Heart right ventricle (tissue), 16 donors: ENCODE data around the gene CLCC1. TPM values are rescaled to one million over a fixed set of nuclear protein-coding genes. Genes with fewer than 3 reads are reported as not detected.
A peak's percentile ranks its signal among the peaks of the same experiment; 100 is the strongest.

Experiments
- ATAC-seq, 8 donors: fragments of 200-7000 bp; cut with Tn5 transposase; one replicate each; pipeline ENCODE4 v1.9.1; 2020; ENCODE audit warnings: mild to moderate bottlenecking in 8 of 8, moderate library complexity in 8 of 8, moderate number of reproducible peaks in 1 of 8
- DNase-seq, 2 donors: peaks; one replicate each; pipeline ENCODE4 v3.0.0-alpha.2; 2020
- H3K27ac ChIP-seq, 10 donors: fragments of 200-600 bp; sonication (generic) in 2 of 10; one replicate each; pipeline versions ENCODE4 v1.5.0 to v1.8.0; 2020 to 2022; ENCODE audit warnings: mild to moderate bottlenecking in 3 of 10
- H3K27me3 ChIP-seq, 7 donors: fragments of 200-600 bp; one replicate each; pipeline ENCODE4 v1.8.0; 2021 to 2022; ENCODE audit warnings: mild to moderate bottlenecking in 2 of 7
- H3K36me3 ChIP-seq, 9 donors: fragments of 200-600 bp; sonication (generic) in 1 of 9; one replicate each; pipeline versions ENCODE4 v1.5.0 to v1.8.0; 2020 to 2022; ENCODE audit warnings: mild to moderate bottlenecking in 2 of 9
- H3K4me1 ChIP-seq, 9 donors: fragments of 200-600 bp; sonication (generic) in 1 of 9; one replicate each; pipeline versions ENCODE4 v1.5.0 to v1.8.0; 2020 to 2022; ENCODE audit warnings: mild to moderate bottlenecking in 4 of 9
- H3K4me3 ChIP-seq, 10 donors: fragments of 200-600 bp; sonication (generic) in 2 of 10; one replicate each; pipeline versions ENCODE4 v1.5.0 to v1.8.0; 2020 to 2022; ENCODE audit warnings: mild to moderate bottlenecking in 7 of 10, moderate library complexity in 2 of 10
- H3K9me3 ChIP-seq, 11 donors: fragments of 200-600 bp in 10 of 11; sonication (generic) in 2 of 11; one replicate each; pipeline versions ENCODE4 v1.5.0 to v1.8.0; 2013 to 2022; ENCODE audit warnings: mild to moderate bottlenecking in 2 of 11, control low read depth in 1 of 11, moderate library complexity in 1 of 11
- WGBS, 2 donors: extraction: QIAGEN DNeasy Blood & Tissue Kit; methylation state at CpG; one replicate each; pipeline ENCODE4 v1.1.7; 2013; ENCODE audit warnings: inconsistent platforms in 1 of 2; 5-methylcytosine and 5-hydroxymethylcytosine counted together
- intact Hi-C, 10 donors: fragments of 100-400 bp; cut with DNase I; formaldehyde crosslinking; loops; one replicate each; pipeline versions ENCODE4 v1.11.1 to v1.14.2; 2022
- polyA plus RNA-seq, 2 donors: library from polyadenylated mRNA; stranded (reverse); fragments of 200-250 nt; gene quantifications; one replicate each; pipeline ENCODE4 v1.2.3, GENCODE V29; 2013
- total RNA-seq, 10 donors: library from RNA; stranded (reverse); fragmentation: NEBNext Ultra II Directional in 3 of 10; extraction: Animal tissue kit (Norgen Biotek cat#: 25700) in 3 of 10; gene quantifications; one replicate each; pipeline versions ENCODE4 v1.2.1 to v1.2.4, GENCODE V29; 2021 to 2023
- TF ChIP-seq, protein P1 (sequence below), 9 donors: fragments of 200-600 bp; sonication (generic) in 2 of 9; IDR thresholded peaks; one replicate each; pipeline versions ENCODE4 v1.5.0 to v1.8.0; 2021 to 2022; ENCODE audit warnings: antibody characterized with exemption in 9 of 9, mild to moderate bottlenecking in 5 of 9, moderate library complexity in 1 of 9
- donor health status: Arrhythmogenic right ventricular cardiomyopathy.
- donor health status: ischemic (EF 13 %, LVEDD 7.1; RV severe dilation, severe dysfunction).
- donor health status: healthy with polysubstance abuse.
- donor health status: DM: no; HTN: yes; CAD: no.
- donor health status: DM: no; HTN: no; CAD: no.
- donor health status: ischemic (EF 25% LVEDD 6.9; RV normal size, moderate dysfunction).
- donor health status: ischemic (EF 25% LVEDD 5.7; RV mildly dilated, moderate dysfunction).
- donor health status: healthy.
- donor health status: DM: yes; HTN: yes; CAD: no.
- donor health status: Ischemic cardiomyopathy.
- donor health status: ischemic (EF 35%, LVEDD 5.7; RV mildly dilated, moderate dysfunction).
- donor health status: nonischemic (EF 11% LVEDD 7.7; RV severe dilation, severe dysfunction).
- donor health status: DM: yes; HTN: yes; CAD: no.
- donor health status: PGD.
- donor health status: ischemic (EF 29% LVEDD 5.4; RV normal size, mild dysfunction).
- donor health status: nonischemic (EF 23%, LVEDD 6.1; RV moderate dilation, normal function).

The CLCC1 gene
- total and polyA plus RNA-seq, 12 donors: 11.3 to 32.5 (median 27.3) TPM

DNA sequence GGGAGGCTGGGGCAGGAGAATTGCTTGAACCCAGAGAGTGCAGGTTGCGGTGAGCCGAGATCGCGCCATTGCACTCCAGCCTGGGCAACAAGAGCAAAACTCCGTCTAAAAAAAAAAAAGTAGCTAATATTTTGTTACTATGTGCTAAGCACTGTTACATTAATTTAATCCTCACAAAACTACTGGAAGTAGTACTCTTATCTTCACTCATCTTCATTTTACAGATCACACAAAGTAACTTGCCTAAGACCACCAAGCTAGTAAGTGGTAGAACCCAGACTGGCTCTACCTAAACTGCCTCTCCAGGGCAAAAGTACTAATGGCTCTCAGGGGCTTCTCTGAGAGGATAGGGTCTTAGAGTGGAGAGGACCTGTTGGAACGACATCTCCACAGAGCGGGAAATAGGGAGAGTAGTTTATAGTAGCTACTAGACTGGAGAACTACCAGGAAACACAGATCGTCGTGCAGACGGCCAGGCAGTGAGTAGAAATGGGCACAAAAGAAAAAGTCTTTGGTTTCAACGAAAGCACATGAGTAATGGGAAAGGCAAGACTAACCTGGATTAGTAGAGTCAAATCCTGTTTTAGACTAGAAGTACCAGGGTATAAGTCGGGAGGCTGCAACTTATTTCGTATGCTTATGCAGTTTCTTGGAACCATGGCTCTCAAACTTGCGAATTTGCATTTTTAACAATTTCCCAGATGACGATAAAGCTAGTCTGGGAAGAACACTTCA, 1.4 kb downstream of the CLCC1 start:
- 93 to 94% methylated on average over 15 of the region's 15 CpGs for WGBS, 2 donors
- intact Hi-C loops: loop anchor here in 6 of 10 donors (2.0 to 10.0 kb wide), 4 partner anchors 139 to 153 kb away; partner anchors contain the start of gene ELAPOR1 (in 3 of the 6)
- ATAC-seq (no peak), DNase-seq (no peak)
- H3K27ac ChIP-seq: peak overlapping the region in 7 of 10 donors; percentile 93 to 97 (median 96)
- peaks cover 0 to 21% (median 0%) of the 10 kb centered on the region in 9 donors for H3K36me3 ChIP-seq
- H3K4me1 ChIP-seq: peaks cover 9 to 39% (median 20%) of the 10 kb centered on the region in 9 donors
- no peaks in the 10 kb centered on the region for H3K27me3 ChIP-seq
- no peaks in the 10 kb centered on the region for H3K9me3 ChIP-seq
- TF ChIP-seq, protein P1, sequence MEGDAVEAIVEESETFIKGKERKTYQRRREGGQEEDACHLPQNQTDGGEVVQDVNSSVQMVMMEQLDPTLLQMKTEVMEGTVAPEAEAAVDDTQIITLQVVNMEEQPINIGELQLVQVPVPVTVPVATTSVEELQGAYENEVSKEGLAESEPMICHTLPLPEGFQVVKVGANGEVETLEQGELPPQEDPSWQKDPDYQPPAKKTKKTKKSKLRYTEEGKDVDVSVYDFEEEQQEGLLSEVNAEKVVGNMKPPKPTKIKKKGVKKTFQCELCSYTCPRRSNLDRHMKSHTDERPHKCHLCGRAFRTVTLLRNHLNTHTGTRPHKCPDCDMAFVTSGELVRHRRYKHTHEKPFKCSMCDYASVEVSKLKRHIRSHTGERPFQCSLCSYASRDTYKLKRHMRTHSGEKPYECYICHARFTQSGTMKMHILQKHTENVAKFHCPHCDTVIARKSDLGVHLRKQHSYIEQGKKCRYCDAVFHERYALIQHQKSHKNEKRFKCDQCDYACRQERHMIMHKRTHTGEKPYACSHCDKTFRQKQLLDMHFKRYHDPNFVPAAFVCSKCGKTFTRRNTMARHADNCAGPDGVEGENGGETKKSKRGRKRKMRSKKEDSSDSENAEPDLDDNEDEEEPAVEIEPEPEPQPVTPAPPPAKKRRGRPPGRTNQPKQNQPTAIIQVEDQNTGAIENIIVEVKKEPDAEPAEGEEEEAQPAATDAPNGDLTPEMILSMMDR (IDR thresholded peaks at IDR 0.05): no peak
- H3K4me3 ChIP-seq: peak overlapping the region in 9 of 10 donors; percentile 67 to 93 (median 80)

DNA sequence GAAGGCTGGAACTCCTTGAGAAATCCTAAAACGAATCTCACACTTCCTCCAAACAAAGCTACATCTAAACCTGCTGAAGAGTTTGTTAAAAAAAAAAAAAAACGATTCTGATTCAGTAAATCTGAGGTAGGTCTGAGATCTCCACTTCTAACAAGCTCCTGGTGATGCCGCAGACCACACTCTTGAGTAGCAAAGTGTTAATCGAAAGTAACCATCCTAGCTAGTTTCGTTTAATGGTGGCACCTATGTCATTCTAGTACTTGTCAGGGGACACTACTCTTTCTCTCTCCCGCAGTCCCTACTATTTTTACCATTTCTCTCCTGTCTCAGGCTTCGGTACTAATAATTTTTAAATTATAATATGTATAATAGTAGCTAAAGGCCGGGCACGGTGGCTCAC, 2.1 kb downstream of the CLCC1 start:
- Histone ChIP-seq H3K36me3 (peaks cover 0 to 21% (median 0%) of the 10 kb centered on the region in 9 donors), H3K27ac (no peak overlapping the region), H3K4me3 (no peak overlapping the region), H3K27me3 (no peaks in the 10 kb centered on the region), H3K4me1 (peaks cover 9 to 40% (median 20%) of the 10 kb centered on the region in 9 donors), H3K9me3 (no peaks in the 10 kb centered on the region)
- intact Hi-C loops: loop anchor here in 4 of 10 donors (10.0 kb wide), 2 partner anchors 144 to 154 kb away; partner anchors contain the start of gene ELAPOR1 (in 3 of the 4)
- DNase-seq: no peak
- TF ChIP-seq, protein P1 (IDR thresholded peaks at IDR 0.05): no peak
- ATAC-seq: no peak
- 88 to 92% methylated on average over 9 of the region's 9 CpGs for WGBS, 2 donors

DNA sequence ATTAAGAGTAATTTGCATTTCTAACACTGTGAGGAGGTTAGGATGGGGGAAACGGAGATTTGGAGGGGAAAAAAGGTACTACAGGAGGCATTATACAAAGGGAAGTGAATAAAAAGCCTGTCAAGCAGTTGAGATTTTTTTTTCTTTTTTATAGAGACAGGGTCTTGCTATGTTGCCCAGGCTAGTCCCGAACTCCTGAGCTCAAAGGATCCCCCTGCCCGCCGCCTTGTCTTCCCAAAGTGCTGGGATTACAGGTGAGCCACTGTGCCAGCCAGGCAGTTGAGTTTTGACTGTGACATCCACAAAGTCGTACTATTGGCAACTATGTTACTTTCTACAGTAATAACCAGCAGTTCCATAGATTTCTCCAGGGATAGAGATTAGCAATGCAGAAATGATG, 2.6 kb downstream of the CLCC1 start:
- no peaks in the 10 kb centered on the region for H3K9me3 ChIP-seq
- no peak overlapping the region for H3K27ac ChIP-seq
- intact Hi-C loops: loop anchor here in 4 of 10 donors (10.0 kb wide), 2 partner anchors 144 to 154 kb away; partner anchors contain the start of gene ELAPOR1 (in 3 of the 4)
- peaks cover 0 to 25% (median 0%) of the 10 kb centered on the region in 9 donors for H3K36me3 ChIP-seq
- no peak for ATAC-seq
- H3K4me3 ChIP-seq: no peak overlapping the region
- 95 to 97% methylated on average over 5 of the region's 5 CpGs for WGBS, 2 donors
- TF ChIP-seq, protein P1 (IDR thresholded peaks at IDR 0.05): no peak
- H3K27me3 ChIP-seq: no peaks in the 10 kb centered on the region
- no peak for DNase-seq
- H3K4me1 ChIP-seq: peaks cover 9 to 40% (median 20%) of the 10 kb centered on the region in 9 donors

DNA sequence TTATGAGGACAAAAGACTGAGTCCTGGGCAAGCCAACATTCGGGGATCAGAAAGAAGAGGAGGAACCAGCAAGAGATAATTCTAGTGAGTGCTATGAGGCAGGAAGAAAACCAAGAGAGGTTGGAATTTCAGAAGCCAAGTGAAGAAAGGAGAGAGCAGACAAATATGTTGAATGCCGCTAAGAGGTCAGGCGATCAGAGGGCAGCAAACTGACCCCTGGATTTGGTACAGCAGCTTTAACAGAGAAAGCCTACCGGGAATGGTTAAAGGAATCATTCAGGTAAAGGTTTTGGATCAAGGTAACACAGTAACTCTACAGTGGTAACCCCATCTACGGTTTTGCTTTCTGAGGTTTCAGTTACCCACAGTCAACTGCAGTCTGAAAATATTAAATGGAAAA, 5.4 kb downstream of the CLCC1 start:
- intact Hi-C loops: no loop called here
- peaks cover 0 to 45% (median 0%) of the 10 kb centered on the region in 9 donors for H3K36me3 ChIP-seq
- TF ChIP-seq, protein P1 (IDR thresholded peaks at IDR 0.05): no peak
- ATAC-seq (no peak), DNase-seq (no peak)
- 93 to 95% methylated on average over 5 of the region's 5 CpGs for WGBS, 2 donors
- H3K4me1 ChIP-seq: peaks cover 9 to 32% (median 17%) of the 10 kb centered on the region in 9 donors
- no peaks in the 10 kb centered on the region for H3K27me3 ChIP-seq
- H3K27ac ChIP-seq: no peak overlapping the region
- H3K9me3 ChIP-seq: no peaks in the 10 kb centered on the region
- no peak overlapping the region for H3K4me3 ChIP-seq
